Activated CD4-positive, alpha-beta T cell treated with anti-CD3 and anti-CD28 coated beads, Interleukin-2, amount 50 U/mL, for 24 hours (primary cell): ENCODE measurements around the gene HEPACAM.
"Not testable (repeated sequence)": the region's sequence is repeated elsewhere in the genome, so short reads cannot be mapped to it uniquely, and the experiment has no call there.

Experiments
- DNase-seq, 2 donors: peaks; one replicate each; pipeline ENCODE4 v3.0.0-alpha.2; 2020; ENCODE audit warnings: low read depth in 1 of 2, low spot score in 1 of 2

The HEPACAM gene, protein sequence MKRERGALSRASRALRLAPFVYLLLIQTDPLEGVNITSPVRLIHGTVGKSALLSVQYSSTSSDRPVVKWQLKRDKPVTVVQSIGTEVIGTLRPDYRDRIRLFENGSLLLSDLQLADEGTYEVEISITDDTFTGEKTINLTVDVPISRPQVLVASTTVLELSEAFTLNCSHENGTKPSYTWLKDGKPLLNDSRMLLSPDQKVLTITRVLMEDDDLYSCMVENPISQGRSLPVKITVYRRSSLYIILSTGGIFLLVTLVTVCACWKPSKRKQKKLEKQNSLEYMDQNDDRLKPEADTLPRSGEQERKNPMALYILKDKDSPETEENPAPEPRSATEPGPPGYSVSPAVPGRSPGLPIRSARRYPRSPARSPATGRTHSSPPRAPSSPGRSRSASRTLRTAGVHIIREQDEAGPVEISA

DNA sequence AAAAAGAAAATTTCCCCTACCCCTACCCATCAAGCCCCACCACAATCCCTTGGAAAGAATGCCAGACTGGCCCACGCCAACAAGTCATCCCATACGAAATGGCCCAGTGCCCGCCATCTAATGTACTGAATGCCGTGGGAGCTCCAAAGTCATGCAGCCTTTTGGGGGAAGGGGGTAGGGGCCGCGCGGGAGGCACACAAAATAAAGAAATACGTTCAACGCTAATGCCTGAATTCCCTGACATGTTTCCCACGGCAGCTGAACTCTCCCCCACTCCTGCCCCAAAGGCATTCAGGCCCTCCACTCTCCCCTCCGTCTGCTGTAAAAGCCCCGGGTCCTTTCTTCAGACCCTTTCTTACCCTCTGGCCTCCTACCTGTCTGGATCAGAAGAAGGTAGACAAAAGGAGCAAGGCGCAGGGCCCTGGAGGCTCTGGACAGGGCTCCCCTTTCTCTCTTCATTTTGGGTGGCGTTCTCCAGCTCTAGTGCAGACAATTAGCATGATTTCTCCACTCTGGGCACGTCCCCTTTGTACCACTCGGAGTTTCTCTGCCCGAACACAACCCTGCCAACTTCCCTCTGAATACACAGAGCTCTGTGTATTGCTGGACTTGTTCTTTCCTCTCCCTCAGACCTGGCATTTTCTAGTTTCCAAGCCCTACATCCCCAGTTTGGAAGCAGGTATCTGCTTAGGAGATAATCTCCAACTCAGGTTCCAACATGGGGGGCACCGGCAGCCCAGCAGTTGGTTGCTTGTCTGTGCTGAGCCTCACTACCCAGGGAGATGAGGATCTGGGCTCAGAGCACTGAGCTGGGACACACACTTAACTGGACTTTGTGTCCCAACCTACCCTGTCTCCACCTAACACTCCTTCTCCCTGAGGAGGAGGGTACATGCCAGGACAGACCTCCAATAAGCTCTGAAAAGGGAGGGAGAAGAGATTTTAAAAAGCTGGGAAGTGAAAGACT is at the start of gene HEPACAM:
TSS of gene HEPACAM (minus strand) at position 500 of the 967 bp plus-strand sequence. CDS start at position 459, 41 bp downstream.
- no peak for DNase-seq

DNA sequence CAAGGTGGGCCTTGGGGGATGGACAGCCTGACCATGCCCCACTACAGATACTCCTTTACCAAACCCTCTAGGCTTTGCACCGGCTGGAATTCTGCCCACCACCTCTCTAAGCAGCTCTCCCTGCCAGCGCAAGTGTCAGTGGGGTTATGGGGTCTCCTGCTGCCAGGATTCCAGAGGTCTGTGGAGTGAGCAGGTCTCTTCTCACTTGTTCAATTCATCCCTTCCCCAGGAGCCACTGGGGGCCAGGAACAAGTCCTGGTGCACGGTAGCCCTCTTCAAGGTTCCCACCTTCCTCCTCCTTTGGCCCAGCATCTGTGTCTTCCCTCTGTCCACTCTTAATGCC is 48.6 kb upstream of the HEPACAM start:
- DNase-seq: no peak

DNA sequence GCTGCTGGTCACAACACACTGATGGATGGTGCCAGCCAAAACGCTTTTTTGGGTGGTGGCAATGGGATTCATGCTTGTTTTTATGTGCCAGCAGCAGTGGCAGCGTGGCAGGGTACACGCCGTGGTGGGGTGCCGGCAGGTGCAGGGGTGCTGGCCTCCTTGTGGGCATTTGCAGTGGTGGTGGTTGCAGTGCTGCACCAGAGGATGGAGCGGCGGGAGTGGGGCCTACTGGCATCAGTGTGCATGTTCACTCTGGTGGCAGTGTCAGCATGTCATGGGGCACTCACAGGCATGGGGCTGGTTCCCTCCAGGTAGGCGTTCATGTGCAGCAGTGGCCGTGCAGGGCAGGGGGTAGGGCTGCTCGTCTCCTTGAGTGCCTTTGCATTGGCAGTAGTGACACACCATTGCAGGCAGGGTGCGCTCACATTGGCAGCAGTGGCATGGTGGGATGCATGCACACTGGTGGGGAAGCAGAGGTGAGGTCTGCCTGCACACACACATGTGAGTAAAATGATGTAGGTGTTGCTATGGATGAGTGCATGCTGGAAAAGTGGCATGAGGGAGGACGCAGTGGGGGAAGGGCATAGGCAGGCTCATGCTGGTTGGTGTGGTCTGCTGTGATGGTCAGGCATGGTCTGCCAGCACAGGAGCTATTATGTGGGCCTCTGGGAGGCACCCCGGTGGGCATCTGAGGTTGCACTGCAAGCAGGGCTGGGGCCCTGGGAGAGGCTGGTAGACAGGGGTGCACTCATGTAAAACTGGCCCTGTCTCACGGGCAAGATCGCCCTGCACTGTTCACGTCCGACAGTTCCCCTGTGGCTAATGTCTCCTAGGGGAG is 48.0 kb upstream of the HEPACAM start:
- no peak for DNase-seq

DNA sequence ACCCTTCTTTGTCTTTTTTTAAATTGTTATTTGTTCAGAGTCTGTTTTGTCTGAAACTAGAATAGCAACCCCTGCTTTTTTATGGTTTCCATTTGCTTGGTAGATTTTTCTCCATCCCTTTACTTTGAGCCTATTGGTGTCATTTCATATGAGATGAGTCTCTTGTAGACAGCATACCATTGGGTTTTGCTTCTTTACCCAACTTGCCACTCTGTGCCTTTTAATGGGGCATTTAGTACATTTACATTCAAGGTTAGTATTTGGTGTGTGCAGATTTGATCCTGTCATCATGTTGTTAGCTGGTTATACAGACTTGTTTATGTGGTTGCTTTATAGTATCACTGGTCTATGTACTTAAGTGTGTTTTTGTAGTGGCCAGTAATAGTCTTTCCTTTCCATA is 46.2 kb upstream of the HEPACAM start:
- DNase-seq: no peak

DNA sequence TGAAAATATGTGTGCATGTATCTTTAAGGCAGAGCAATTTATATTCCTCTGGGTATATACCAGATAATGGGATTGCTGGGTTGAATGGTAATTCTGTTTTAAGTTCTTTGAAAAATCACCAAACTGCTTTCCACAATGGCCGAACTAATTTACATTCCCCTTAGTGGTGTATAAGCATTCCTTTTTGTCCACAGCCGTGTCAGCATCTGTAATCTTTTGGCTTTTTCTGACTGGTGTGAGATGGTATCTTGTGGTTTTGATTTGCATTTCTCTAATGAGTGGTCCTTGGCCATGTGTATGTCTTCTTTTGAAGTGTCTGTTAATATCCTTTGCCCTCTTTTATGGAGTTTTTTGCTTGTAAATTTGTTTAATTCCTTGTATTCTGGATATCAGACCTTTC is 42.5 kb upstream of the HEPACAM start:
- no peak for DNase-seq

DNA sequence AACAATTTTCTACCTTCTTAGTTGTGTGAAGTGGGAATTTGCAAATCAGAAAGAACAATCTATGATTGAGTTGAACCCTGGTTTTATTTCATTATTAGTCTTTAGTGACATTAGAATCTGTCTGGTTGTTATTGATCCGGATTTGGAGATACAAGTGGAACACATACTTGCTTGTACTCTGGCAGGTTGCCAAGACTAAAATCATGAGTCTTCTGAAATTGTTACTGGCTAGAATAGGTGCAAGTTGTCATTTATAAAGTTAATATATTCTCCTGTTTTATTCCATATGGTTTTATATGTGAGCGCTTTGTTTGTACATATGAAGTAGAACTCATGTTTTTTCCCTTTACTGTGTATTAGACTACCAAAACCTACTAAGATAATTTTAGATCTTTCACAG is 41.2 kb upstream of the HEPACAM start:
- no peak for DNase-seq

DNA sequence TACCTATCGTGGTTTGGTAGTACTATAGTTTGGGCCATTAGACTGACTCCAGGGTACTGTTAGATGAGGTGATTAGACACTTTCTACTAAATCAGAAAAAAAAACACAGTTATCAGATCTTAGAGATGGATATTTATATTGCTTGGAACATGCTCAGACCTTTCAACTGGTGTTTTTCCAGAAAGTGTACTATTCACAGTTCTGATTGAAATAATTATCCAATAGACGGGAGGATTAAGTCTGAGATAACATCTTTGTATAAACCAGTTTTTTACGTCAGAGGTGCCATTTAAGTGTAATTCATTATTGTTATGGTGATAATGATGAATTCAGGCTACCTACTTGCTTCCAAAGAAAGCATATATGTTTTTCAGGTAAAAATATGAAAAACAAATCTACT is 40.7 kb upstream of the HEPACAM start:
- DNase-seq: no peak

DNA sequence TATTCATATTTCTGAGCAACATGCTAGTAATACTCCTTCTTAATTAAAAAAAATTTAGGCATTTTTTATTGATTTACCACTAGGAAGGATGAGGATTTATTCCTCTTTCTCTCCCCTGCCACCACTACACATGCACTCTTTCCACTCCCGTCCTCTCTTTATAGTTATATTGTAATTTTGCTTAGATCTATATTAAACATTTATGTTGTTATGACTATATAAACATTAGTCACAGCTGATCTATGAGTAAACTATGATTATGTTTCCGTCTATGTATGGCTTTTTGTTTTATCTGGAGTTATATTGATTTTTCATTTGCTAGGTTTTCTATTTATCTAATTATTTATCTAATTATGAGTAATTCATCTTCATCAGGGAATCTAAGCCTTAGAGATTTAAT is 36.0 kb upstream of the HEPACAM start:
- no peak for DNase-seq

DNA sequence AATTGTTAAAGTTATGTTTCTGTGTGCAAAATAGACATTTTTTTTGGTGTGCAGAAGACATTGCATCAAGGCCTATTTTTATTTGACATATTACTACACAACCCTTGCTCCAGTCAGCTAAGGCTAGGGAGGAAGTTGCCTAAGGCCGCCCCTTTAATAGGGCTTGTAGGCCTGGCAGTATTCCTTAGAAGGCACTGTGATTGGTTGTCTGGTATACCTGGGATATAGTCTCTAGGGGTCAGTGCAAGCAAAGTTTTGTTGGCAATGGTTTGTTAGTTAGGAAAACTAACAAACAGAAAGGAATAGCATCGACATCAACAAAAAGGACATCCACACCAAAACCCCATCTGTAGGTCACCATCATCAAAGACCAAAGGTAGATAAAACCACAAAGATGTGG is 35.1 kb upstream of the HEPACAM start:
- DNase-seq: no peak

DNA sequence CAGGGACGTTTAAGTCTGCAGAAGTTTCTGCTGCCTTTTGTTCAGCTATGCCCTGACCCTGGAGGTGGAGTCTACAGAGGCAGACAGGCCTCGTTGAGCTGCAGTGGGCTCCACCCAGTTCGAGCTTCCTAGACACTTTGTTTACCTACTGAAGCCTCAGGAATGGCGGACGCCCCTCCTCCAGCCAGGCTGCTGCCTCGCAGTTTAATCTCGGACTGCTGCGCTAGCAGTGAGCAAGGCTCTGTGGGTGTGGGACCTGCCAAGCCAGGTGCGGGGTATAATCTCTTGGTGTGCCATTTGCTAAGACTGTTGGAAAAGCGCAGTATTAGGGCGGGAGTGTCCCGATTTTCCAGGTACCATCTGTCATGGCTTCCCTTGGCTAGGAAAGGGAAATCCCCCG is 32.4 kb upstream of the HEPACAM start:
- DNase-seq: not testable (repeated sequence)

DNA sequence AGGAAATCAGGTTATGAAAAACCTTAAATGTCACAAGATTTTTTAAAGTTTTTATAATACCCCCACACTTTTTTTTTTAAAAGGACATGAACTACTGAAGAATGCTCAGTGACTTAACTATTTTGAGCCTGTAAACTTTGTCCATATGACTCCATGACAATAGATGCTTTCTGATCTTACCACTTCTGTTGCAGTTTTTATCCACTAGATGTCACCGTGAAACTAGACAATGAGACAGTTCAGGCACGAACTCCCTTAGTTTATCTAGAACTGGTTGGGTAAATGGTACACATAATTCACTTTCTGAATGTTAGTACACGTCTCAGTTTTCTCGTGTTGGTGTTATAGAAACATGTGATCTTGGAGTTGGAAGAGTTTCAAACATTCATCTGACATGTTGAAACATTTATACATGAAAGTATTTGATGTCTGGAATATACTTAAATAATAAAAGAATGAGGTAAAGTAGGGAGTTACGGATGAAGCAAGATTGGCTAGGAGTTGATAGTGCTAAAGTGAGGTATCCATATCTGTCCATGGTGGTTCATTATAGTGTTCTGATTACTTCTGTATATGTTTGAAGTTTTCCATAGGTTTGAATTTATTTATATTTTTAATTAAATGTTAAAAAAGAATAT is 26.2 kb upstream of the HEPACAM start:
- DNase-seq: peak in 1 of 2 donors; percentile 25

DNA sequence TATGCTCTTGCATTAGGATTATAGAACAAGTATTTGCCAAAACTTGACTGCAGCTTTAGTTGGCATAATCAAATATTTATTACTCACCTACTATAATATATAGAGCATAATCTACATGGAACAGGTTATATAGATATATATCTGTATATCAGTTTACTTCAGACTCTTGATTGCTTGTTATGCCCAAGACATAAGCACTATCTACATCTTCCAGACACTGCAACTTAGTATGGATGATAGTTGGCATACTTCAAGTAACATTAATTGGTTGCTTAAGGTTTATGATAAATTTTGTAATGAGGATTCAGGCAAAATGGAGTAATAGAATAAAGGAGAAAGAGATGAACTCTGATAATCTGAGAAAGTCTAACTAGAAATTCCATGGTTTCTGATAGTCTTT is 19.2 kb upstream of the HEPACAM start:
- no peak for DNase-seq

DNA sequence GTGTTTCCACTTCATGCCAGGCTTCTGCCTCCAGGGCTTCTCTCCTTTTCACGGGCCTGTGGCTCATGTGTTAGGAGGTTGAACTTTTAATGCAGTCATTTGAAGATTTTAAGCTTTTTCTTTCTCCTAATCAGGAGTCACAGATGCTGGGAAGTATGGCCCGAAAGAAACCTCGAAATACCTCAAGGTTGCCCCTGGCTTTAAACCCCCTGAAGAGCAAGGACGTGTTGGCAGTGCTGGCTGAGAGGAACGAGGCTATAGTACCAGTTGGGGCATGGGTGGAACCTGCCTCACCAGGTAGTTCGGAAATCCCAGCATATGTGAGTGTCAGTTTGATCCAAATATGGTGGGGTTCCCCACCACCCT is 18.7 kb upstream of the HEPACAM start:
- no peak for DNase-seq

DNA sequence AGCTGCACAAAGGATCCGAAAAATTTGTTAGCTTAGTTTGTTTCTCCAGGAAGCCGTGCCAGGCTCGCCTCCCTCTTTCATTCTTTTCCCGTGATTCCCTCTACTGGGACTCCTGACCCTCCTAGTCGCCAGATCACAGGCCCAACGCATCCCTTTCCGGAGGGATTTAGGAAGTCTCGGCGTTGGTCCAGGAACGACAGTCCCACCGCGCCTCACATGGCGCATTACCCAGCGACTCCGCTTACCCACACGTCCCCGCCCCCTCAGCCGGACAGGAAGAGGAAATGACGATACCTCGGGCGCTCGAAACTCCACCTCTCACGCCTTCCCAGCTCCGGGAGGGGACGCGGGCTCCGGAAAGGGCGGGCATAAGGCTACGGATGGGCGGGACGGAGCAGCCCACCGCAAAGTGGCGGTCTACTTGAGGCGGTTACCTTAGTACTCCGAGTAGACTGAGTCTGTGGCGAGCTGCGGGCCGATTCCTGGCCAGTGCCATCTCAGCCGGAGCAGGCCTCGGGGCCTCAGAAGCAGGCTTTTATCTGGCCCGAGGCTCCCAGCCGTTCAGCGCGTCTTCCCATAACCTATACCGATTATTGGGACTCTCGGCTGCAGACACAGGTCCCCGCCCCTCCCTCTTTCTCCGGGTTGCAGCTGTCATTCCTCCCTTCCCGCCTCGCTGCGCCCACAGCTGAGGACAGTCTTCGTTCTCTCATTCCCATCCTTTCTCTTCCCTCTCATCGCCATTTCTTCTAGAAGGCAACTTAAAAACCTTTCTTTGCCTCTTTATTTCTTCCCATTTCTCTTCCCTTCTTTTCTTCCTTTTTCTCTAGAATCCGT is 18.1 kb upstream of the HEPACAM start, which contains the start of gene CCDC15:
TSS of gene CCDC15 (plus strand) at position 450 of the 837 bp plus-strand sequence. CDS start 531 bp downstream, outside the sequence.
- DNase-seq: peak; percentile 87 to 96

DNA sequence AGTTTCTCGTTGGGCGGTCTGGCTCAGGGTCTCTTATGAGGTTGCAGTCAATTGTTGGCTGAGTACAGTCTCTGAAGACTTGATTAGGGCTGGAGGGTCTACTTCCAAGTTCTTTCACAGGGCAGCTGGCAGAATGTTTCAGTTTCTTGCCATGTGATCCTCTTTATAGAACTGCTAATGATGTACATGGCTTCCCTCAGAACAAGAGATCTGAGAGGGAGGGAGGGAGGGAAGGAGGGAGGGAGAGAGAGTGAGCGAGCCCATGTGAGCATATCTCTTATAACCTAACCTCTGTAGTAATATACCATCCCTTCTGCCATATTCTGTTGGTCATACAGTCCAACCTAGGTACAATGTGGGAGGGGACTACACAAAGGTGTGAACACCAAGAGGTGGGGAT is 15.5 kb upstream of the HEPACAM start:
- DNase-seq: no peak

DNA sequence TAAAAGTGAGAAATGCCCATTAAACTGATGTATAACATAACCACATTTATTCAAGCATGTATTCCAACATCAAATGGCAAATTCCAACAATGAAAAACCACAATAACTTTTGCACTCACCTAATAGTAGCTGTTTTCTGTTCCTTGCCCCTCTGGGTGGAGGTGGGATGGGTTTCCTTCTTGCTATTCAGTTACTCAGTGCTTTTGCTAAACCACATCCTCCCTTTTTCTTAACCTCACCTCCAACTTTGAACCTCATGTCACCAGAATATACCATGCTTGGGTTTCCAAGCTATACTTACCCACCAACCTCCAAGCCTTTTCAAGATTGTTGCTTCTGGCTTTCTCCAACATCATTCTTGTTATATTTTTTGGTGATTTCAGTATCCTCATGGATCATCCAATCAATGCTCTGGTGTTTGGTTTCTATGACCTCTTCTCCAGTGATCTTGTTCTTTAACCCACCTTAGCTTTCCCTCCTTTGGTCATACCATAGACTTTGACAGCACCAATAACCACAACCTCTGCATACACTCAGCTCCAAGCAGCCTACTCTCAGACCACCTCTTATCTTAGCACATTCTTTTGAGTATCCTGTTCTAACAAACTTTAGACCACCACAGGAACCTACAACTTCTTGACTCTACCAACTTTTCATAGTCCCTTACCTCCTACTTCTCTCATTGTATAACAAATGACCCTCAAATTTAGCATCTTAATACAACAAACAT is 14.9 kb upstream of the HEPACAM start:
- DNase-seq: no peak

DNA sequence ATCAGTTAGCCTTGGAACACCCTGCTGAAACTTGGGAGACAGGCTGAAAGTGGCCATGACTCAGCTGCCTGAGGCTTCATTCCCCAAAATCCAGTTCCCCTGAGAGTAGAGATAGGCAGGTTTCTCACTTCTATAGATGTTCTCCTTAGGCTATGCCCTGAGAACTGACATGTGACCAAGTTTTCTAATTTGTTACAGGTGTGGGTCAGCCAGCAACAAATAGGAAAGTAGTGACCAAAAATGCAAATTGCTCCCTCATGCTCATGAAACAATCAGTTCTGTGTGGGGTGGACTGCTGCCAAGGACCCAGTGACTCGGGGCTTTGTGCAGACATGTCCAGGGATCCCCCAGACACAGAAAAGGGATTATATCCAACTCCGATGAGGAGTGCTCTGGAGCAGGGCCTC is 10.9 kb upstream of the HEPACAM start:
- no peak for DNase-seq

DNA sequence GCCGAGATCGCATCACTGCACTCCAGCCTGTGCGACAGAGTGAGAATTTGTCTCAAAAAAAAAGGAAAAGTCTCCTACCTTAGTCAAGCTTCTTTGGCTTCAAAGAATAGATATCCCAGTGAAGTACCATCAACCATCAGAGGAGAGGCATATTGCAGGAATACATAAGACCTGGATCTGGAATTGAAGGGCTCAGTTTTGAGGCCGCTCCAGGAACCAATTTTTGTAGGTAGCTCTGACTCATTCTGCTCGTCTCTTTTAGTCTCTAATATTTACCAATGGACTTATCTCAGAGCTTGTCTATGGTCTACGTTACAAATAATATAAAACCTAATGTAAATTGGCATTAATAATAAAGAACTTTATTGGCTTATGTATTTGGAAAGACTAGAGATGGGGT is 10.0 kb upstream of the HEPACAM start:
- no peak for DNase-seq

DNA sequence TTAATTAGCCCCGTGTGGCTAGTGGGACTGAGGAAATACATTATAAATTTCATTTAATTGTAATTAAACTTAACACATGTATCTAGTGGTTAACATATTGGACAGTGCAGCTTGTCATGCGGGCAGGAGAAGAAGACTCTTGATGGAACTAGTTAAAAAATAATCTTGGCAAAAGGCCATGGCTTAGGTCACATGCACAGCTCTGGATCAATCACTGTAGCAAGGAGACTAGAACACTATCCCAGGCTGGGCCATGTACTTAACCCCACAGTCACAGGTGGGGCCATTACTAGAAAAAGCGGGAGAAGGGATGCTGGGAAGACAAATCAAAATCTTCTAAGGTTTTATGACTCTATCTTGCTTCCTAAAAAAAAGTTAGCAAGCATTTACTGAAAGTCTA is 8.7 kb upstream of the HEPACAM start:
- DNase-seq: no peak
